ENCODE data around the gene IGFBP3. TPM values are rescaled to one million over a fixed set of nuclear protein-coding genes. Genes with fewer than 3 reads are reported as not detected.

Gene IGFBP3
- total RNA-seq, 4 donors from 2014 or later: 81.4 to 203 (median 90.2) TPM

DNA sequence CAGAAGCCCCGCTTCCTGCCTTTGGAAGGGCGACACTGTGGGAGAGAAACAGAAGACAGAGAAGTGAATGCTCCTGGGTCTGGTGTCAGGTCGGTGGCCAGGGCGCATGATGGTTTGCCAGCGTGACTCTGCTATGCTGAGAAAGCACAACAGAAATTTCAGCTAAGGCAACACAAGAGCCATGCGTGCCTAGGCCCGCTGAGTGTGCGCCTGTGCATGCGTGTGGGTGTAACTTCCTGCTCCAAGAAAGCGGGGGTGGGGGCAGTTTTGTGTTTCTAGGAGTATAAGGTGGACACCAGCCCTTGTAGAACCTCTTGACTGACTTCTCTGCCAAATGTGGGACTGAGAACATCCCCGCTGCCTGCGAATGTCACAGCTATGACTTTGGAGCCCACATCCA, 6.2 kb downstream of the IGFBP3 start:
- in situ Hi-C loops (cut with MboI; ENCODE audit: low sequenced_read_pairs in 4 of 4) (loop anchor here (5.0 to 10.0 kb wide), 5 partner anchors 1180 to 1342 kb away; no protein-coding TSS in a partner anchor), intact Hi-C loops (cut with DNase I; ENCODE audit: low total_unique reads) (loop anchor here (5.0 kb wide), 1 partner anchor 1322 kb away; no protein-coding TSS in a partner anchor)
- Histone ChIP-seq H3K36me3 (peaks cover 0 to 13% of the 10 kb centered on the region in 2 donors), H3K27ac (no peak overlapping the region), H3K27me3 (peaks cover 20% of the 10 kb centered on the region in 3 donors), H3K4me1 (peaks cover 2 to 6% of the 10 kb centered on the region in 2 donors), H3K4me3 (no peak overlapping the region), H3K9me3 (no peaks in the 10 kb centered on the region)
- DNase-seq (no peak), ATAC-seq (no peak)
- no peak for TF ChIP-seq POLR2A (IDR thresholded peaks at IDR 0.05)
- TF ChIP-seq, protein P1, sequence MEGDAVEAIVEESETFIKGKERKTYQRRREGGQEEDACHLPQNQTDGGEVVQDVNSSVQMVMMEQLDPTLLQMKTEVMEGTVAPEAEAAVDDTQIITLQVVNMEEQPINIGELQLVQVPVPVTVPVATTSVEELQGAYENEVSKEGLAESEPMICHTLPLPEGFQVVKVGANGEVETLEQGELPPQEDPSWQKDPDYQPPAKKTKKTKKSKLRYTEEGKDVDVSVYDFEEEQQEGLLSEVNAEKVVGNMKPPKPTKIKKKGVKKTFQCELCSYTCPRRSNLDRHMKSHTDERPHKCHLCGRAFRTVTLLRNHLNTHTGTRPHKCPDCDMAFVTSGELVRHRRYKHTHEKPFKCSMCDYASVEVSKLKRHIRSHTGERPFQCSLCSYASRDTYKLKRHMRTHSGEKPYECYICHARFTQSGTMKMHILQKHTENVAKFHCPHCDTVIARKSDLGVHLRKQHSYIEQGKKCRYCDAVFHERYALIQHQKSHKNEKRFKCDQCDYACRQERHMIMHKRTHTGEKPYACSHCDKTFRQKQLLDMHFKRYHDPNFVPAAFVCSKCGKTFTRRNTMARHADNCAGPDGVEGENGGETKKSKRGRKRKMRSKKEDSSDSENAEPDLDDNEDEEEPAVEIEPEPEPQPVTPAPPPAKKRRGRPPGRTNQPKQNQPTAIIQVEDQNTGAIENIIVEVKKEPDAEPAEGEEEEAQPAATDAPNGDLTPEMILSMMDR (IDR thresholded peaks at IDR 0.05 in 4 of 5, conservative IDR thresholded peaks at IDR 0.05 in 1 of 5): no peak

DNA sequence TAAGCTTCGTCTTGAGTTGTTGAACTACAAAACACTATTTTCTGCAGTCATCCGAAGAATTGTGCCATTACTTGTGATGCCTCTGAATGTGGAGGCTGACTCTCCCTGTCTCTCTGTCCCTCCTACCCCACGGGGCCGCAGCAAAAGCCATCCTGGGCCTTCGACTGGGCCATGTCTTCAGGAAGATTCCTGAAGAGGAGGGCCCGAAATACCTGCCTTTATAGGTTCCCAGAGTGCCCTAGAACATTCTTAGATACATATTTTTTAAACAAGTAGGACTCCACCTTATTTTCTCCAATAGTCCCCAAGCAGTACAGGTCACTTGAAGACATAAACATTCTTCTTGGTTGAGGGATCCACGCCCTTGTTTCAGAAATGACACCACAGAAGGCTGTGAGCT, 8.1 kb downstream of the IGFBP3 start:
- Histone ChIP-seq H3K4me1 (peaks cover 0 to 4% of the 10 kb centered on the region in 2 donors), H3K27ac (no peak overlapping the region), H3K4me3 (no peak overlapping the region), H3K9me3 (no peaks in the 10 kb centered on the region), H3K36me3 (peaks cover 0 to 13% of the 10 kb centered on the region in 2 donors), H3K27me3 (peaks cover under 1 to 3% (median 2%) of the 10 kb centered on the region in 3 donors)
- in situ Hi-C loops (cut with MboI; ENCODE audit: low sequenced_read_pairs in 4 of 4): loop anchor here in 3 of 4 donors (10.0 kb wide), 2 partner anchors 1182 to 1272 kb away; no protein-coding TSS in a partner anchor
- DNase-seq (no peak), ATAC-seq (no peak)
- intact Hi-C loops (cut with DNase I; ENCODE audit: low total_unique reads): no loop called here
- no peak for TF ChIP-seq POLR2A (IDR thresholded peaks at IDR 0.05)
- TF ChIP-seq, protein P1 (IDR thresholded peaks at IDR 0.05 in 4 of 5, conservative IDR thresholded peaks at IDR 0.05 in 1 of 5): no peak

DNA sequence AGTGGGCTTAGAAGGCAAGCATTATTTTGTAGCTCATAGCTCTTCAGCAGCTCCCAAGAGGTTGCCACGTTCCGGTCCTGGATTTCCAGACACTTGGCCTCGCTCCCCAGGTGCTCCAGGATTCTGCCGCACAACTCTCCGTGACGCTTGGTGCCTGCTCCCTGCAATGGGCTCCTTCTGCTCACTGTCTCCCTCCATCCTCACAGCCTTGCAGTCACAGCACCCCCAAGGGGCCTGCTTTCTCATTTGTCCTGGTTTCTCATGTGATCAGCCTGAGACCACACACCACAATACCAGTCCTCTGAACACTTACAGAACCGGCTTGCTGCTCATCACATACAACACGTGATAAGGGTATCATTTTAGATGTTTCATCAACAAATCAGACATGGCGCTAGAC, 9.8 kb downstream of the IGFBP3 start:
- no peak for TF ChIP-seq POLR2A (IDR thresholded peaks at IDR 0.05)
- TF ChIP-seq, protein P1 (IDR thresholded peaks at IDR 0.05 in 4 of 5, conservative IDR thresholded peaks at IDR 0.05 in 1 of 5): no peak
- Histone ChIP-seq H3K27me3 (no peaks in the 10 kb centered on the region), H3K9me3 (no peaks in the 10 kb centered on the region), H3K27ac (no peak overlapping the region), H3K36me3 (peaks cover 0 to 6% of the 10 kb centered on the region in 2 donors), H3K4me3 (no peak overlapping the region), H3K4me1 (no peaks in the 10 kb centered on the region)
- ATAC-seq (no peak), DNase-seq (no peak)
- intact Hi-C loops (cut with DNase I; ENCODE audit: low total_unique reads) (no loop called here), in situ Hi-C loops (cut with MboI; ENCODE audit: low sequenced_read_pairs in 4 of 4) (loop anchor here in 3 of 4 donors (10.0 kb wide), 2 partner anchors 1183 to 1273 kb away; no protein-coding TSS in a partner anchor)

- Histone ChIP-seq H3K27me3 (no peaks in the 10 kb centered on the region), H3K36me3 (peaks cover 0 to 1% of the 10 kb centered on the region in 2 donors), H3K27ac (no peak overlapping the region), H3K4me1 (no peaks in the 10 kb centered on the region), H3K9me3 (no peaks in the 10 kb centered on the region), H3K4me3 (no peak overlapping the region)
- intact Hi-C loops (cut with DNase I; ENCODE audit: low total_unique reads) (no loop called here), in situ Hi-C loops (cut with MboI; ENCODE audit: low sequenced_read_pairs in 4 of 4) (loop anchor here in 3 of 4 donors (10.0 kb wide), 2 partner anchors 1184 to 1274 kb away; no protein-coding TSS in a partner anchor)
- DNase-seq (no peak), ATAC-seq (no peak)
- TF ChIP-seq, protein P1 (IDR thresholded peaks at IDR 0.05 in 4 of 5, conservative IDR thresholded peaks at IDR 0.05 in 1 of 5): no peak
- TF ChIP-seq POLR2A (IDR thresholded peaks at IDR 0.05): no peak
These were observed 10.2 kb downstream of the IGFBP3 start for GRCh38 chr7:45910855-45911254.

DNA sequence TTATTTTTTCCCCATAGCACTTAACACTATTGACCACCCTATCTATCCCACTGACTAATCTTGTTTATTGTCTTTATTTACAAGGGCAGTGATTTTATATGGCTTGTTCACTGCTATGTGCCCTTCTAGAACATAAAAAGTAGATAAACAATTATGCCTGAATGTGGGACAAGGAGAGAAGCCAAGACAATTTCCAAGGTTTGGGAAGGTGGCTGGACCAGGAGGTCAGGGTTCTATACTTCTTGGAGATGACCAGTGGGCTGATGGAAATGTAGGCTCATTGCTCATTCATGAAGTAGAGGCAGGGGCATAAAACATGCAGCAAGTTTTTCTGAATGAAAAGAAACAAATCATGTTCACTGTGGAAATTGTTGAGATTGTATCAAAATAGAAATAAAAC, 11.5 kb downstream of the IGFBP3 start:
- in situ Hi-C loops (cut with MboI; ENCODE audit: low sequenced_read_pairs in 4 of 4): no loop called here
- Histone ChIP-seq H3K27ac (no peak overlapping the region), H3K36me3 (no peaks in the 10 kb centered on the region), H3K4me3 (no peak overlapping the region), H3K27me3 (no peaks in the 10 kb centered on the region), H3K9me3 (no peaks in the 10 kb centered on the region), H3K4me1 (no peaks in the 10 kb centered on the region)
- TF ChIP-seq, protein P1 (IDR thresholded peaks at IDR 0.05 in 4 of 5, conservative IDR thresholded peaks at IDR 0.05 in 1 of 5): no peak
- TF ChIP-seq POLR2A (IDR thresholded peaks at IDR 0.05): no peak
- intact Hi-C loops (cut with DNase I; ENCODE audit: low total_unique reads): no loop called here
- DNase-seq: no peak
- no peak for ATAC-seq

Data from gastrocnemius medialis (tissue), 4 donors.